ENCODE data around the gene CHTF18.
A peak's percentile ranks its signal among the peaks of the same experiment; 100 is the strongest.

Gene CHTF18

GRCh38 chr16:782766-783403 lies 5.5 kb upstream of the CHTF18 start:
- TF ChIP-seq, protein P1, sequence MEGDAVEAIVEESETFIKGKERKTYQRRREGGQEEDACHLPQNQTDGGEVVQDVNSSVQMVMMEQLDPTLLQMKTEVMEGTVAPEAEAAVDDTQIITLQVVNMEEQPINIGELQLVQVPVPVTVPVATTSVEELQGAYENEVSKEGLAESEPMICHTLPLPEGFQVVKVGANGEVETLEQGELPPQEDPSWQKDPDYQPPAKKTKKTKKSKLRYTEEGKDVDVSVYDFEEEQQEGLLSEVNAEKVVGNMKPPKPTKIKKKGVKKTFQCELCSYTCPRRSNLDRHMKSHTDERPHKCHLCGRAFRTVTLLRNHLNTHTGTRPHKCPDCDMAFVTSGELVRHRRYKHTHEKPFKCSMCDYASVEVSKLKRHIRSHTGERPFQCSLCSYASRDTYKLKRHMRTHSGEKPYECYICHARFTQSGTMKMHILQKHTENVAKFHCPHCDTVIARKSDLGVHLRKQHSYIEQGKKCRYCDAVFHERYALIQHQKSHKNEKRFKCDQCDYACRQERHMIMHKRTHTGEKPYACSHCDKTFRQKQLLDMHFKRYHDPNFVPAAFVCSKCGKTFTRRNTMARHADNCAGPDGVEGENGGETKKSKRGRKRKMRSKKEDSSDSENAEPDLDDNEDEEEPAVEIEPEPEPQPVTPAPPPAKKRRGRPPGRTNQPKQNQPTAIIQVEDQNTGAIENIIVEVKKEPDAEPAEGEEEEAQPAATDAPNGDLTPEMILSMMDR (IDR thresholded peaks at IDR 0.05; ENCODE audit: insufficient read depth, missing control alignments) = no peak
- FAIRE-seq = no peak
- no peak for DNase-seq (ENCODE audit: insufficient read length, low spot score)

DNA sequence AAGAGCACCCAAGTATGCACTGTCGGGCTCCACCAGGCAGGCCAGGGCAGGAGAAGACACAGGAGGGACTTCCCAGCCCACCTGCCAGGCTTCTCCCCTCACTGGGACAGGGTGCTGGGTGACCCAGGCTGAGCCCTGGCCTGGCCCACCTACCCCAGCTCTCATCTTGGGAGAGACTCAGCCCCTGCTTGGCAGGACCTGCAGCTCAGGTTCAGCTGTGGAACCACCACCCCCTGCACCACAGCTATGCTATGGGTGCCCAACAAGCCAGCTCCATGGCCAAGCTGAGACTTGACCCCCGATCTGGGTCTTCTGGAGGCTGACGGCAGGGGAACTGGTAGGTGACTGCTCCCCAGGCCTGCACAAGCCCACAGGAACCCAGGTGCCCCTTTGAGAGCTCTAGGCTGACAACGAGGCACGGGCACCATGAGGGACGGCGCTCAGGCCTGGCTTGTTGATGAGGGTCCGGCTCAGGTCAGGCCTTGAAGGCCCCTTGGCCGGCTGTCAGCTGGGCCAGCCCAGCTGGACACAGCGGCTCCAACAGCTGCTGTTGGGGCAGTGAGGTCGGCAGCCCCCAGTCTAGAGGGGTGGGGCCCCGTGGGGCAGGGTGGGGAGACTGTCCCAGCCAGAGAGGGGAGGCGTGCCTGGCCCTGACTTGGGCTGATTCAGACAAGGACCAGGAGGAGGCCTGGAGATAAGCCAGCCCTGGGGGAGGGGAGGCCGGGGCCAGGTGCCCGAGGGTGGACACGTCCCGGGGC lies 4.8 kb upstream of the CHTF18 start:
- DNase-seq (ENCODE audit: insufficient read length, low spot score) (no peak), FAIRE-seq (no peak)
- TF ChIP-seq, protein P1 (IDR thresholded peaks at IDR 0.05; ENCODE audit: insufficient read depth, missing control alignments) = no peak

DNA sequence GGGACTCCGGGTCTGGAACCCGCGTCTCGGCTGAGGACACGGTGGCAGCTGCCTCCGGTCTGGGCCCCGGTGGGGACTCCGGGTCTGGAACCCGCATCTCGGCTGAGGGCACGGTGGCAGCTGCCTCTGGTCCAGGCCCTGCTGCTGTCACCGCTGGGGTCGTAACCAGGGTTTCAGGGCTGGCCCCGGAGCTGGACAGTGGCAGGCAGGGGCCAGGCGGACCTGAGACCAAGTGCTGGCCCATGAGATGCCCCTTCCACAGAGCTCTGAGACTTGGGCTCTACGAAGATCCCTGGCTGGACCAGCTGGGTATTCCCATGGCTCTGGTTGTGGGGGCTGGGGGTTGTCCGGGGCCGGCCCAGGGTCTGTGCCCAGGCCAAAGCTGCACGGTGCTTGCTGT lies 4.0 kb upstream of the CHTF18 start:
- FAIRE-seq (no peak), DNase-seq (ENCODE audit: insufficient read length, low spot score) (no peak)
- TF ChIP-seq, protein P1 (IDR thresholded peaks at IDR 0.05; ENCODE audit: insufficient read depth, missing control alignments) = no peak

- DNase-seq (ENCODE audit: insufficient read length, low spot score) (peak; percentile 86), FAIRE-seq (no peak)
- TF ChIP-seq, protein P1 (IDR thresholded peaks at IDR 0.05; ENCODE audit: insufficient read depth, missing control alignments) = peak; percentile 48
These were observed 2.6 kb upstream of the CHTF18 start for GRCh38 chr16:785563-786535.

DNA sequence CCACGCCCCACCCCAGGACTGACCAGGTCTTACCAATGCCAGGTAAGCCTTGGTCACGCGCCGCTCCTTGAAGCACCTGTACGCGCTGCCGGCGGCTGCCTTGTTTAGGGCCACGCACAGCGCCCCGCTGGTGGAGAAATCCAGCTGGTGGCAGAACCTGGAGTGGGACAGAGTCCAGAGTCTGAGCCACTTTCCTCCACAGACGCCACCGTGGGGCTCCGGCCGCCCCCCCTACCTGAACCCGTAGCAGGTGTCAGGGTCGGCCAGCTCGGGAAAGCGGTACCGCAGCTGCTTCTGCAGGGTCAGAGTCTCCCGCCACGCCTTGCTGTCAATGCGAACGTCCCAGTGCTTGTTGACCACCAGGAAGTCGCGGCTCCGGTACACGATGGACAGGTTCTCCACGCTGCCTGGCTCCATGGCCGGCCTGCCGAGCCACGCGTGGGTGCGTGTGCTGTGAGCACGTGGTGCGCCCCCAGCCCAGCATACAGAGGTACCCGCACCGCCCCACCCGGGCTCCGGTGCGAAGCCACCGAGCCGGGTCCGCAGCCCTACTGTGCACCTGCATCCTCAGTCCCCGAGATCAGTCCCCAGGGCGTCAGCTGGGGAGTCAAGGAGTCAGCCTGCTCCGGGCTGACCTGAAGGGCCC lies 976 bp upstream of the CHTF18 start:
- TF ChIP-seq, protein P1 (IDR thresholded peaks at IDR 0.05; ENCODE audit: insufficient read depth, missing control alignments) = no peak
- FAIRE-seq (no peak), DNase-seq (ENCODE audit: insufficient read length, low spot score) (no peak)

- TF ChIP-seq, protein P1 (IDR thresholded peaks at IDR 0.05; ENCODE audit: insufficient read depth, missing control alignments) = no peak
- no peak for DNase-seq (ENCODE audit: insufficient read length, low spot score)
- FAIRE-seq = no peak
These were observed 432 bp upstream of the CHTF18 start, which contains the start of gene RPUSD1 for GRCh38 chr16:787978-788398. RPUSD1 (minus strand) TSS chr16:788381; CDS start chr16:787737, 644 bp downstream.

All from D721Med (cell line).